PC-3 (cell line): ENCODE results near the gene ZNF345.

Experiments
- CTCF ChIP-seq: fragments of 300-600 bp; sonication (generic); conservative IDR thresholded peaks from 2 replicates; pipeline ENCODE4 v1.5.1; 2017; ENCODE audit warnings: antibody characterized with exemption, low read depth, mild to moderate bottlenecking, low read length
- EZH2 ChIP-seq: fragments of 300-600 bp; sonication (generic); IDR thresholded peaks from one replicate; pipeline ENCODE4 v1.6.1; 2017; ENCODE audit warnings: antibody characterized with exemption, mild to moderate bottlenecking, low read length; ENCODE audit not compliant: unreplicated experiment

DNA sequence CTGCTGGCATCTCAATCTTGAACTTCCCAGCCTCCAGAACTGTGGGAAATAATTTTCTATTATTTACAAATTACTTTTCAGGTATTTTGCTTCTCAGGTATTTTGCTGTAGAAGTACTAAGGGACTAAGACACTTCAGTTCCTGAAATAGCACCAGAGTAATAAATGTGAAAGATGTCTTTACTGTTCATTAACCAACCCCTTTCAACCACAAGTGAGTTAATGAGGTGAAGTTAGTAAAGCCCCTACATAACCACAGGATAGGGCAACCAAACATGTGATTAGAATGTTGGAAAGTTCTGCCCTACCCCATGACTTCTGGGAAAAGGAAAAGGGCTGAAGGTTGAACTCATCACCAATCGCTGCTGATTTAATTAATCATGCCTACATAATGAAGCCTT is 2.7 kb upstream of the ZNF345 start:
- TF ChIP-seq CTCF (no peak), EZH2 (no peak)
